Naive thymus-derived CD8-positive, alpha-beta T cell (primary cell): ENCODE results near the gene ARMC9. TPM values are rescaled to one million over a fixed set of nuclear protein-coding genes. Genes with fewer than 3 reads are reported as not detected.
"Not testable (repeated sequence)": the region's sequence is repeated elsewhere in the genome, so short reads cannot be mapped to it uniquely, and the experiment has no call there.

ENCODE experiments used
- ATAC-seq, 2 donors: fragments of 150-1000 bp; cut with Tn5 transposase in 1 of 2; sonication (Bioruptor Pico), chemical (Tn5 transposase) in 1 of 2; 1 replicate in 1 of 2; 2 replicates in 1 of 2; pipeline ENCODE4 v1.10.0; 2021; ENCODE audit warnings: mild to moderate bottlenecking in 2 of 2, moderate library complexity in 2 of 2
- POLR2A ChIA-PET: fragments of 350-600 bp; sonication (Branson Sonifier 250); formaldehyde crosslinking; loops from one replicate; lab custom pipeline; 2021; ENCODE audit warnings: antibody characterized with exemption; lab: Charles Lee
- DNase-seq, 10 donors: peaks; one replicate each; pipeline versions ENCODE4 v3.0.0 to v3.0.0-alpha.2; 2020 to 2022
- H3K27ac Mint-ChIP-seq, 10 donors: one replicate each; pipeline ENCODE4 v1.8.0; 2020 to 2022; ENCODE audit warnings: mild to moderate bottlenecking in 10 of 10, mixed read lengths in 10 of 10, moderate library complexity in 4 of 10, inconsistent platforms in 1 of 10
- H3K27me3 Mint-ChIP-seq, 5 donors: one replicate each; pipeline ENCODE4 v1.8.0; 2021 to 2022; ENCODE audit warnings: mixed read lengths in 5 of 5
- H3K36me3 Mint-ChIP-seq, 3 donors: one replicate each; pipeline ENCODE4 v1.8.0; 2020 to 2022; ENCODE audit warnings: mixed read lengths in 3 of 3, mild to moderate bottlenecking in 2 of 3, inconsistent platforms in 1 of 3
- H3K4me1 Mint-ChIP-seq, 4 donors: one replicate each; pipeline ENCODE4 v1.8.0; 2021 to 2022; ENCODE audit warnings: mixed read lengths in 4 of 4
- H3K4me3 Mint-ChIP-seq, 10 donors: one replicate each; pipeline ENCODE4 v1.8.0; 2020 to 2022; ENCODE audit warnings: mild to moderate bottlenecking in 10 of 10, mixed read lengths in 10 of 10, moderate library complexity in 6 of 10, inconsistent platforms in 1 of 10
- H3K9me3 Mint-ChIP-seq, 9 donors: one replicate each; pipeline ENCODE4 v1.8.0; 2020 to 2022; ENCODE audit warnings: mixed read lengths in 9 of 9, mild to moderate bottlenecking in 3 of 9, inconsistent platforms in 1 of 9, moderate library complexity in 1 of 9
- polyA plus RNA-seq, 3 donors: library from polyadenylated mRNA; unstranded; fragments of 300-500 nt; fragmentation: Illumina TruSeq; gene quantifications; one replicate each; pipeline ENCODE4 v1.2.3, GENCODE V29; 2021
- total RNA-seq, 8 experiments: library from RNA in 2 of 8; stranded (reverse) in 2 of 8; gene quantifications; one replicate each; pipeline ENCODE4 v1.2.3 and lab custom pipeline; 2021 to 2026

Gene ARMC9
- total and polyA plus RNA-seq, 5 experiments from 2014 or later: 0.78 to 2.6 (median 2.0) TPM

GRCh38 chr2:231168460-231169139 is 29.8 kb upstream of the ARMC9 start:
- peaks cover 0 to 89% (median 8%) of the 10 kb centered on the region in 3 donors for H3K36me3 Mint-ChIP-seq
- POLR2A ChIA-PET: no interaction called here

GRCh38 chr2:231169488-231169887 is 28.9 kb upstream of the ARMC9 start:
- Mint-ChIP-seq H3K4me3 (no peak overlapping the region), H3K4me1 (no peaks in the 10 kb centered on the region), H3K27me3 (no peaks in the 10 kb centered on the region), H3K36me3 (peaks cover 0 to 88% (median 8%) of the 10 kb centered on the region in 3 donors), H3K27ac (peak overlapping the region in 3 of 10 donors; percentile 26 to 67 (median 55)), H3K9me3 (no peaks in the 10 kb centered on the region)
- POLR2A ChIA-PET: no interaction called here
- ATAC-seq (no peak), DNase-seq (no peak)

More at GRCh38 chr2:231168460-231169139, 29.8 kb upstream of the ARMC9 start:
- Mint-ChIP-seq H3K4me3 (no peak overlapping the region), H3K27ac (peak overlapping the region in 3 of 10 donors; percentile 6 to 42 (median 40)), H3K27me3 (no peaks in the 10 kb centered on the region), H3K4me1 (no peaks in the 10 kb centered on the region), H3K9me3 (no peaks in the 10 kb centered on the region)
- no peak for DNase-seq
- no peak for ATAC-seq

- POLR2A ChIA-PET: no interaction called here
- DNase-seq: no peak
- Mint-ChIP-seq H3K9me3 (no peaks in the 10 kb centered on the region), H3K27me3 (no peaks in the 10 kb centered on the region), H3K27ac (no peak overlapping the region), H3K4me1 (no peaks in the 10 kb centered on the region), H3K4me3 (no peak overlapping the region), H3K36me3 (peaks cover 0 to 87% (median 6%) of the 10 kb centered on the region in 3 donors)
- ATAC-seq: no peak
Measured at GRCh38 chr2:231170055-231170454, 28.4 kb upstream of the ARMC9 start.

GRCh38 chr2:231172025-231172424 is 26.4 kb upstream of the ARMC9 start:
- no peak for ATAC-seq
- no peaks in the 10 kb centered on the region for H3K9me3 Mint-ChIP-seq
- no peak overlapping the region for H3K4me3 Mint-ChIP-seq
- POLR2A ChIA-PET: no interaction called here
- H3K36me3 Mint-ChIP-seq: peaks cover 0 to 78% (median 8%) of the 10 kb centered on the region in 3 donors
- no peak for DNase-seq
- H3K4me1 Mint-ChIP-seq: peaks cover 0 to 6% (median 2%) of the 10 kb centered on the region in 4 donors
- no peak overlapping the region for H3K27ac Mint-ChIP-seq
- H3K27me3 Mint-ChIP-seq: no peaks in the 10 kb centered on the region

GRCh38 chr2:231174211-231174651 is 24.2 kb upstream of the ARMC9 start:
- Mint-ChIP-seq H3K36me3 (peaks cover 0 to 57% (median 8%) of the 10 kb centered on the region in 3 donors), H3K4me1 (peaks cover 0 to 9% (median 4%) of the 10 kb centered on the region in 4 donors), H3K9me3 (no peaks in the 10 kb centered on the region), H3K27ac (peak overlapping the region in 1 of 10 donors; percentile 43), H3K4me3 (no peak overlapping the region), H3K27me3 (no peaks in the 10 kb centered on the region)
- DNase-seq (no peak), ATAC-seq (no peak)
- POLR2A ChIA-PET: no interaction called here

- H3K27ac Mint-ChIP-seq: peak overlapping the region in 3 of 10 donors; percentile 13 to 63 (median 28)
- H3K4me1 Mint-ChIP-seq: peaks cover 0 to 13% (median 10%) of the 10 kb centered on the region in 4 donors
- H3K27me3 Mint-ChIP-seq: no peaks in the 10 kb centered on the region
- ATAC-seq: no peak
- peaks cover 0 to 39% (median 2%) of the 10 kb centered on the region in 3 donors for H3K36me3 Mint-ChIP-seq
- no peak overlapping the region for H3K4me3 Mint-ChIP-seq
- no peaks in the 10 kb centered on the region for H3K9me3 Mint-ChIP-seq
- DNase-seq: no peak
- POLR2A ChIA-PET: no interaction called here
Measured at GRCh38 chr2:231176066-231176465, 22.4 kb upstream of the ARMC9 start.

- DNase-seq: no peak
- H3K4me1 Mint-ChIP-seq: peaks cover 0 to 20% (median 10%) of the 10 kb centered on the region in 4 donors
Measured at GRCh38 chr2:231177156-231178025, 21.0 kb upstream of the ARMC9 start.

GRCh38 chr2:231178805-231179204 is 19.6 kb upstream of the ARMC9 start:
- peaks cover 0 to 20% (median 10%) of the 10 kb centered on the region in 4 donors for H3K4me1 Mint-ChIP-seq
- H3K27me3 Mint-ChIP-seq, H3K9me3 Mint-ChIP-seq, H3K4me3 Mint-ChIP-seq, ATAC-seq, DNase-seq, POLR2A ChIA-PET: not testable (repeated sequence)
- peak overlapping the region in 1 of 10 donors; percentile 43 for H3K27ac Mint-ChIP-seq
- H3K36me3 Mint-ChIP-seq: peaks cover 0 to 19% (median 2%) of the 10 kb centered on the region in 3 donors

More at GRCh38 chr2:231177156-231178025, 21.0 kb upstream of the ARMC9 start:
- POLR2A ChIA-PET: no interaction called here
- Mint-ChIP-seq H3K27ac (peak overlapping the region in 3 of 10 donors; percentile 12 to 46 (median 28)), H3K9me3 (no peaks in the 10 kb centered on the region), H3K27me3 (no peaks in the 10 kb centered on the region), H3K36me3 (peaks cover 0 to 27% (median 2%) of the 10 kb centered on the region in 3 donors), H3K4me3 (no peak overlapping the region)
- ATAC-seq: no peak

GRCh38 chr2:231181860-231182512 is 16.4 kb upstream of the ARMC9 start:
- POLR2A ChIA-PET: interaction anchor here (0.6 kb wide), 1 partner anchor 1256 kb away, joined by 6 read pairs; no protein-coding TSS in a partner anchor
- Mint-ChIP-seq H3K36me3 (no peaks in the 10 kb centered on the region), H3K4me3 (peak overlapping the region in 1 of 10 donors; percentile 24), H3K4me1 (peaks cover 0 to 20% (median 5%) of the 10 kb centered on the region in 4 donors), H3K9me3 (no peaks in the 10 kb centered on the region), H3K27me3 (peaks cover 0 to 3% (median 0%) of the 10 kb centered on the region in 5 donors), H3K27ac (no peak overlapping the region)
- ATAC-seq (no peak), DNase-seq (peak in 1 of 10 donors; percentile 6)

GRCh38 chr2:231182513-231182899 is 15.9 kb upstream of the ARMC9 start:
- ATAC-seq (no peak), DNase-seq (no peak)
- peaks cover 0 to 20% (median 3%) of the 10 kb centered on the region in 4 donors for H3K4me1 Mint-ChIP-seq
- POLR2A ChIA-PET: interaction anchor here (0.6 kb wide), 1 partner anchor 1257 kb away, joined by 6 read pairs; no protein-coding TSS in a partner anchor
- peaks cover 0 to 5% (median 3%) of the 10 kb centered on the region in 5 donors for H3K27me3 Mint-ChIP-seq
- no peaks in the 10 kb centered on the region for H3K9me3 Mint-ChIP-seq
- no peak overlapping the region for H3K4me3 Mint-ChIP-seq
- no peak overlapping the region for H3K27ac Mint-ChIP-seq
- H3K36me3 Mint-ChIP-seq: no peaks in the 10 kb centered on the region

- H3K27me3 Mint-ChIP-seq: peaks cover 1 to 18% (median 11%) of the 10 kb centered on the region in 5 donors
- H3K4me1 Mint-ChIP-seq: peaks cover 0 to 20% (median 2%) of the 10 kb centered on the region in 4 donors
- ATAC-seq: no peak
- no peak overlapping the region for H3K27ac Mint-ChIP-seq
- no peaks in the 10 kb centered on the region for H3K36me3 Mint-ChIP-seq
- no peak for DNase-seq
- POLR2A ChIA-PET: no interaction called here
- H3K4me3 Mint-ChIP-seq: no peak overlapping the region
- no peaks in the 10 kb centered on the region for H3K9me3 Mint-ChIP-seq
Measured at GRCh38 chr2:231183851-231184250, 14.6 kb upstream of the ARMC9 start.

GRCh38 chr2:231184319-231184718 is 14.1 kb upstream of the ARMC9 start:
- Mint-ChIP-seq H3K9me3 (no peaks in the 10 kb centered on the region), H3K4me3 (no peak overlapping the region)
- POLR2A ChIA-PET: no interaction called here

More at GRCh38 chr2:231184319-231184718, 14.1 kb upstream of the ARMC9 start:
- DNase-seq (no peak), ATAC-seq (no peak)
- Mint-ChIP-seq H3K36me3 (no peaks in the 10 kb centered on the region), H3K27ac (no peak overlapping the region), H3K27me3 (peaks cover 1 to 22% (median 16%) of the 10 kb centered on the region in 5 donors), H3K4me1 (peaks cover 0 to 17% (median 2%) of the 10 kb centered on the region in 4 donors)
